ENCODE measurements around the gene PCDH1.

The PCDH1 gene

GRCh38 chr5:141853895-141854626, 24.1 kb downstream of the PCDH1 start:
- no peak for DNase-seq (ENCODE audit: low read depth)

GRCh38 chr5:141852448-141852847, 25.8 kb downstream of the PCDH1 start:
- no peak for DNase-seq (ENCODE audit: low read depth)

GRCh38 chr5:141851195-141851874, 26.9 kb downstream of the PCDH1 start:
- no peak for DNase-seq (ENCODE audit: low read depth)

DNA sequence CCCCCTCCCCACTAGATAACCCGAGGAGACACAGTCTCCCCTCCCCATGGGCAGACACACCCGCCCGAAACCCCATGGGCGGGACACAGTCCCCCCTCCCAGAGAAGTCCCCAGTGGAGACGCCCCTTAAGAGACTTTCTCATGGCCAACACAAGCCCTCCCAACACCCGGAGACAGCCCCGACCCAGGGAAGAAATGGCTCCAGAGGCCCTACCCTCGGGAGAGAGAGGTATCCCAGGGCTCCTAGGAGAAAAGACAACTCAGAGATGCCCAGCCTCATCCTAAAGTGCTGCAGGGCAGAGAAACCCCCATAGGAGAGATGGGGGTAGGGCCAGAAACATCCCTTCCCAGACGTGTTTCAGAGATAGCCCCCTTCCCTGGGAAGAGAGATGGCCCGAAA, 27.4 kb downstream of the PCDH1 start:
- DNase-seq (ENCODE audit: low read depth): no peak

- no peak for DNase-seq (ENCODE audit: low read depth)
Observed at GRCh38 chr5:141850244-141850768, 27.9 kb downstream of the PCDH1 start.

DNA sequence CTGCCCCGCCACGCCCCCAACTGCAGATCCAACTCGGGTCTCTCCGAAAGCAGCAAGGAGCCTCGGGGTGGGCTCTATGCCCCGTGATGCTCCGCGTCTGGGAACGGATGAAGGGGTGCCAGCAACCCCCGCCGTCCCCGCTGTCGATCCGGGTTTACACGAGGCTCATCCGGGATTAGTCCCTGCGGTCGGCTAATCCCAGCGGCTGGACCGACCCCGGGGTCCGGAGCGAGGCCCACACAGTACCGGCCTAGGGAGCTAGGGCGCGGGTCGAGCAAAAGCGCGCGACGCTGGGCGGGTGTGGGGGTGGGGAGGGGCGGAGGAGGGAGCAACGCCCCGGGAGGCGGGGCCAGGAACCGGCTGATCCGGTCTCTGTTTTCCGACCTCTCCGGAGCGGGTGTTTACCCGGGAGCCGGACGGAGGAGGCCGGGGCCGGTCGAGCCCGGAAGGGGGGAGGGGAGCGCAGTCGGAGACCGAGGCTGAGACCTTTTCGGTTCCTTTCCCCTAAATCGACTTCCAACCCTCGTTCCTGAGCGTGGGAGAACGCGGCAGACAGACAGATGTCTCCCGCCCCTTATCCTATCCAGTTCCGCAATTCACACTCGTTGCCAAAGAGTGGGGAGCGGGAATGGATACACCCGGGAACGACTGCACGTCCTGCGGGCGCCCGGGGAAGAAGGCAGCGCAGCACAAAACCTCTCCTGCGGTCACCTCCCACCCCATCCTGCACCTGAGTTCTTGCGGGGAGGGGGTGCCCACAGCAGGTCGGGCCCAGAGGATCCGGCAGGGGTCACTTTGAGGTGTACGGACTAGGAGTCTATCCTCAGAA, 28.6 kb downstream of the PCDH1 start:
- DNase-seq (ENCODE audit: low read depth): peak; percentile 30

DNA sequence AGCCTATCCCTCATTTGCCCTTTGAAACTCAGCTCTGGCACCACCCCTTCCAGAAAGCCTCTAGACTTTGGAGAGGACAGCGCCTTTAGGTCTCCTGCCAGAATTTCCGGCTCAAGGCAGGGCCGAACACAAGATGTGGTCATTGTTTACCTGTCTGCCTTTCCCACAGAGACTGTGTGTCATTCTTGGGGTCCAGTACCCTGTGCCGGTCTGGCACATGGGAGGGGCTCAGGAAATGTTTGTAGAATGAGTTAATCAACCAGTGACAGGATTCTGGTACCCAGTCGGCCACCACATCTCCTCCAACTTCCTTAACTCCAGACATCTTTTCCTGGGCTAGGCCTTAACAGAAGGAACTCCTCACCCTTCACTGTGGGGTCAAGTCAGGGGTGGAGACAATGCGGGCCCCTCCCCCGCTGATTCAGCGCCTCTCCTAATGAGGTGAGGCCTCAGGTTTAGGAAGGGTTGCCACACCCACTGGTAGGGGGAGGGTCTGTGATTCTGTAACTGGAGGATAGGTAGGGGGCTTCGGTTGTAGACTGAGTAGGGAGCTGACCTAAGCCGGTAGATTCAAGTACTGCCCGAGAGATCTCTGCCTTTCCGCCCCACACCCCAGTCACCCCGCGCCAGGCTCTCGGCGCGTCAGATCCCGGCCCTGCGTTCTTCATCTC, 29.3 kb downstream of the PCDH1 start:
- peak; percentile 53 for DNase-seq (ENCODE audit: low read depth)

GRCh38 chr5:141846031-141846430, 32.2 kb downstream of the PCDH1 start:
- DNase-seq (ENCODE audit: low read depth): no peak

DNA sequence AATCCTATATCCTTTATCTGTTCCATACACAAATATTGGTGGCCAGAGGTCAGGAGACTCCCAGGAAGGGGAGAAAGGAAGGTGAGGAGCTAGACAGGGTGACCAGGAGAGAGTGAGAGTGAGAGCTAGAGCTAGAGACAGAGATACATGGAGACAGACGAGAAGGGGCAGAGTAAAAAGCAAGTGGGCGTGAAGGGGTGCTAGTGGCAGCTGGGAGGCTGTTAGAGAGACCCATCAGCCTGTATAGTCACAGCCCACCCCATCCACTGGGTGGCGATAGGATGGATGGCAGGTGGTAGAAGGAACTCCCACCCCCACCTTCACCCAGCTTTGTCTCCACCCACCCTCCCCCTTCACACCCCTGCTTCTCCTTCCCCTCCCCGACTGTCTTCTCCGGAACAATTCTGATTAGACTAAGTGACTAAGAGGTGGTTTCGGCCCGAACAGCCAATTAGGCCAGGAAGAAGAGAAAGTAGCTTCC, 32.8 kb downstream of the PCDH1 start:
- no peak for DNase-seq (ENCODE audit: low read depth)

- no peak for DNase-seq (ENCODE audit: low read depth)
Observed at GRCh38 chr5:141844414-141845097, 33.7 kb downstream of the PCDH1 start.

- DNase-seq (ENCODE audit: low read depth): no peak
Observed at GRCh38 chr5:141843156-141843927, 34.9 kb downstream of the PCDH1 start.

GRCh38 chr5:141841378-141842180, 36.6 kb downstream of the PCDH1 start:
- no peak for DNase-seq (ENCODE audit: low read depth)

- DNase-seq (ENCODE audit: low read depth): no peak
Observed at GRCh38 chr5:141840826-141841360, 37.3 kb downstream of the PCDH1 start.

- DNase-seq (ENCODE audit: low read depth): no peak
Observed at GRCh38 chr5:141840280-141840812, 37.9 kb downstream of the PCDH1 start.

DNA sequence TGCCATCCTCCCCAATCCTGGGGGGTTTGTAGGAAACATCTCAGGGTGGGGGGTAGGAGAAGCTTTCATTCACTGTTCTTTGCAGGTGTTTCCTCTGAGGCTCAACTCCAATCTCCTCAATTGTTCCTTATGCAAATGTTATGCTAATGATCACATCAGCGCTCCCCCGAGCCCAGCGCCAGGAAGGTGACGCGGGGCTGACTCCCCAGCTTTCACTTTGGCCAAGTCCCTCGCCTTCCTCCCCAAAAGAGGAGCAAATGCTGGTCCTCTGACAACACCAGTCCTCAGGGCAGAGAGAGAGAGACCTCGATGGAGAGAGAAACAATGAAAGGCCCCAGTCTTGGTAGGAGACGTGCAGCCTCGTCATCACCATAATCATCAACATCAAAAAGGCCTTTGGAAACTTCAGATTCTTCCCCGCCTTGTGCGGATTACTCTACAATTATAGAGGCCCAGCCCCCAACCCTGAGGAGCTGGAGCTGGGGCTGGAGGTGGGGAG, 39.1 kb downstream of the PCDH1 start:
- no peak for DNase-seq (ENCODE audit: low read depth)

GRCh38 chr5:141838326-141839014, 39.7 kb downstream of the PCDH1 start:
- DNase-seq (ENCODE audit: low read depth): no peak

DNA sequence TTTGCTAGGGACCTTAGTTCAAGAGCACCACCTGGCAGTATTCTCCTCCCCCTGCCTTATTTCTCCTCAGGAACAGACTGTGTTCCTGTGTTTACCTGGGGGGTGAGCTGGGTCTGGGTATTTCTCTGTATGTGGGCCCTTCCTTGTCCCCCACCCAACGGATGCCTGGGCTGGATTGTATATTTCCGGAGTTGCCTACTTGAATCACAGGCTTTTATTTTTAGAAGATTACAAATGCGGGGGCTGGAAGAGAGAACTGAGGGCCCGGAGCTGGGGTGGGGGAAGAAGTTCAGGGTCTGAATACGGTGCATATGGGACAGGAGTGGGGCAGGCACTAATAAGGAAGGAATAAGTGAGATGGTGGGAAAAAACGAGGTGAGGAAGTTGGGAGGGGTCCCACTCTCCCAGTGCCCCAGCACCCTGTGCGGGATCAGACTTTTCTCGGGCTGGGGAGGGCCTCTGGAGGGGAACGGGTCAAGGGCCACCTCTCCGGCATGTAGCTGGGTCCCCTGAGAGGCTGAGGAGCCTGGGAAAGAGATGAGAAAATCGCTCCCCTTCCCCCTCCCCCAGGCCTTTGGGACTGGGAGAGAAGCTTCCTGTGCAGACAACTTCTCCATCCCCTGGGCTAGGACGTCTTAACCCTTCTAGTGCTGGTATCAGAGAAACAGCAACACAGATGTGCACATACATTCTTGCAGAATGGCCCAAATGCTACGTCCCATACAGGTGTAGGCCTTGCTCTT, 42.1 kb downstream of the PCDH1 start:
- DNase-seq (ENCODE audit: low read depth): no peak

GRCh38 chr5:141834331-141834730, 43.9 kb downstream of the PCDH1 start:
- DNase-seq (ENCODE audit: low read depth): no peak

Data from HS-5 (cell line).